Astrocyte of the spinal cord (primary cell): ENCODE data around the gene SCT.

Source experiments
- DNase-seq: peaks from one replicate; pipeline ENCODE4 v3.0.0; 2011; ENCODE audit warnings: low read depth, low spot score
- H3K4me3 ChIP-seq: 2 replicates; pipeline ENCODE4 v1.5.1; 2011; ENCODE audit warnings: low read depth, mild to moderate bottlenecking, low read length, moderate library complexity
- in situ Hi-C: cut with HindIII; loops from 2 replicates; pipeline ENCODE4 v1.10.0; 2017; ENCODE audit warnings: low sequenced_read_pairs
- TF ChIP-seq, protein P1 (sequence below): IDR thresholded peaks from 2 replicates; pipeline ENCODE4 v1.5.1; 2012; ENCODE audit warnings: low read depth, mild to moderate bottlenecking, low read length, inconsistent platforms

SCT gene

DNA sequence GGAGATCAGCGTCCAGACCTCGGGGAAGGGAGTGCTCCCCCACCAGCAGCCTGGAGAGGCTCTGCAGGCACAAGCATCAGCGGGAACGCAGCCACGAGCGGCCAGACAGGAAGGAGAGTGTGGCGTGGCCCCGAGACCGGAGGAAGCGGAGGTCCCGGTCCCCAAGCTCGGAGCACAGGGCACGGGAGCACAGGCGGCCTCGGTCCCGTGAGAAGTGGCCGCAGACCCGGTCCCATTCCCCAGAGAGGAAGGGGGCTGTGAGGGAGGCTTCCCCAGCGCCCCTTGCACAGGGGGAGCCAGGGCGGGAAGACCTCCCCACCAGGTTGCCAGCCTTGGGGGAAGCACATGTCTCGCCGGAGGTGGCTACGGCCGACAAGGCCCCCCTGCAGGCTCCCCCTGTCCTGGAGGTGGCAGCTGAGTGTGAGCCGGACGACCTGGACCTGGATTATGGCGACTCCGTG is 18.2 kb downstream of the SCT start:
- TF ChIP-seq, protein P1, sequence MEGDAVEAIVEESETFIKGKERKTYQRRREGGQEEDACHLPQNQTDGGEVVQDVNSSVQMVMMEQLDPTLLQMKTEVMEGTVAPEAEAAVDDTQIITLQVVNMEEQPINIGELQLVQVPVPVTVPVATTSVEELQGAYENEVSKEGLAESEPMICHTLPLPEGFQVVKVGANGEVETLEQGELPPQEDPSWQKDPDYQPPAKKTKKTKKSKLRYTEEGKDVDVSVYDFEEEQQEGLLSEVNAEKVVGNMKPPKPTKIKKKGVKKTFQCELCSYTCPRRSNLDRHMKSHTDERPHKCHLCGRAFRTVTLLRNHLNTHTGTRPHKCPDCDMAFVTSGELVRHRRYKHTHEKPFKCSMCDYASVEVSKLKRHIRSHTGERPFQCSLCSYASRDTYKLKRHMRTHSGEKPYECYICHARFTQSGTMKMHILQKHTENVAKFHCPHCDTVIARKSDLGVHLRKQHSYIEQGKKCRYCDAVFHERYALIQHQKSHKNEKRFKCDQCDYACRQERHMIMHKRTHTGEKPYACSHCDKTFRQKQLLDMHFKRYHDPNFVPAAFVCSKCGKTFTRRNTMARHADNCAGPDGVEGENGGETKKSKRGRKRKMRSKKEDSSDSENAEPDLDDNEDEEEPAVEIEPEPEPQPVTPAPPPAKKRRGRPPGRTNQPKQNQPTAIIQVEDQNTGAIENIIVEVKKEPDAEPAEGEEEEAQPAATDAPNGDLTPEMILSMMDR: no peak
- in situ Hi-C loops: no loop called here
- no peak overlapping the region for H3K4me3 ChIP-seq
- DNase-seq: no peak

DNA sequence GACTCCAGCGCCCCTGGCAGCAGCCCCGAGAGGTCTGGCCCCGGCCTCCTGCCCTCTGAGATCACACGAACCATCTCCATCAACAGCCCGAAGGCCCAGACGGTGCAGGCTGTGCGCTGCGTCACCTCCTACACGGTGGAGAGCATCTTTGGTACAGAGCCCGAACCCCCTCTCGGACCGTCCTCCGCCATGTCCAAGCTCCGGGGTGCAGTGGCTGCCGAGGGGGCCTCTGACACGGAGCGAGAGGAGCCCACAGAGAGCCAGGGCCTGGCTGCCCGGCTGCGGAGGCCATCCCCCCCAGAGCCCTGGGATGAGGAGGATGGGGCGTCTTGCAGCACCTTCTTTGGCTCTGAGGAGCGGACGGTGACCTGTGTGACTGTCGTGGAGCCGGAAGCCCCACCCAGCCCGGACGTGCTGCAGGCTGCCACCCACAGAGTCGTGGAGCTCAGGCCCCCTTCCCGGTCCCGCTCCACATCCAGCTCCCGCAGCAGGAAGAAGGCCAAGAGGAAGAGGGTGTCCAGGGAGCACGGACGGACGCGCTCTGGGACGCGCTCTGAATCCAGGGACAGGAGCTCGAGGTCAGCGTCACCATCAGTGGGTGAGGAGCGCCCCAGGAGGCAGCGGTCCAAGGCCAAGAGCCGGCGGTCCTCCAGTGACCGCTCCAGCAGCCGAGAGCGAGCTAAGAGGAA is 18.9 kb downstream of the SCT start:
- TF ChIP-seq, protein P1: no peak
- no peak overlapping the region for H3K4me3 ChIP-seq
- in situ Hi-C loops: no loop called here
- DNase-seq: no peak

DNA sequence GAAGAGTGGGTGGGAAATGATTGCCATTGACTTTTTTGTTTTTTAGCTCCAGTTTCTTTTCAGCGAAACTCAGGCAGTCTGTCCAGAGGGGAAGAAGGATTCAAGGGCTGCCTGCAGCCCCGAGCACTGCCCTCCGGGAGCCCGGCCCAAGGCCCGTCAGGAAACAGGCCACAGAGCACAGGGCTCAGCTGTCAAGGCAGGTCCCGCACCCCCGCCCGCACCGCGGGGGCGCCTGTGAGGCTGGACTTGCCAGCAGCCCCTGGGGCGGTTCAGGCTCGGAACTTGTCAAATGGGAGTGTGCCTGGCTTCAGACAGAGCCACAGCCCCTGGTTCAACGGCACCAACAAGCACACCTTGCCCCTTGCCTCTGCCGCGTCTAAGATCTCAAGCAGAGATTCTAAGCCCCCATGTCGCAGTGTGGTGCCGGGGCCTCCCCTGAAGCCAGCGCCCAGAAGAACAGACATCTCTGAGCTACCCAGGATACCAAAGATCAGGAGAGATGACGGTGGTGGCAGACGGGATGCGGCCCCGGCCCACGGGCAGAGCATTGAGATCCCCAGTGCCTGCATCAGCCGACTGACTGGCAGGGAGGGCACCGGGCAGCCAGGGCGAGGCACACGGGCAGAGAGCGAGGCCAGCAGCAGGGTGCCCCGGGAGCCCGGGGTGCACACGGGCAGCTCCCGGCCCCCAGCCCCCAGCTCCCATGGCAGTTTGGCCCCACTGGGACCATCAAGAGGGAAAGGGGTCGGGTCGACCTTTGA is 19.8 kb downstream of the SCT start:
- no peak for DNase-seq
- TF ChIP-seq, protein P1: no peak
- no peak overlapping the region for H3K4me3 ChIP-seq
- in situ Hi-C loops: no loop called here

DNA sequence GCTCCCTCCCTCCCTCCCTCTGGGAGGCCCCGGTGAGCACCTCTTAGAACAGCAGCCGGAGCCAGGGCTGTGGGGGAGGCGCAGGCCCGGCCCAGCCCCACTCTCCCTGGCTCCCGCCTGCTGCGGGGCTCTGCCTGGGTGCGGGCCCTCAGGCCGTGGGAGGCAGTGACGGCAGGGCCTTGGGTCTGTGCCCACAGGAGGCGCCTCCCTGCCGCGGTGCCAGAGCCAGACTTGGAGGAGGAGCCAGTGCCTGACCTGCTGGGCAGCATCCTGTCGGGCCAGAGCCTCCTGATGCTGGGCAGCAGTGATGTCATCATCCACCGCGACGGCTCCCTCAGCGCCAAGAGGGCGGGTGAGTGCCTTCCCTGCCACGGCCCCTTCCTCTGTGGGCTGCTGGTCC is 20.7 kb downstream of the SCT start:
- in situ Hi-C loops: no loop called here
- H3K4me3 ChIP-seq: no peak overlapping the region
- TF ChIP-seq, protein P1: no peak
- DNase-seq: peak; percentile 45

DNA sequence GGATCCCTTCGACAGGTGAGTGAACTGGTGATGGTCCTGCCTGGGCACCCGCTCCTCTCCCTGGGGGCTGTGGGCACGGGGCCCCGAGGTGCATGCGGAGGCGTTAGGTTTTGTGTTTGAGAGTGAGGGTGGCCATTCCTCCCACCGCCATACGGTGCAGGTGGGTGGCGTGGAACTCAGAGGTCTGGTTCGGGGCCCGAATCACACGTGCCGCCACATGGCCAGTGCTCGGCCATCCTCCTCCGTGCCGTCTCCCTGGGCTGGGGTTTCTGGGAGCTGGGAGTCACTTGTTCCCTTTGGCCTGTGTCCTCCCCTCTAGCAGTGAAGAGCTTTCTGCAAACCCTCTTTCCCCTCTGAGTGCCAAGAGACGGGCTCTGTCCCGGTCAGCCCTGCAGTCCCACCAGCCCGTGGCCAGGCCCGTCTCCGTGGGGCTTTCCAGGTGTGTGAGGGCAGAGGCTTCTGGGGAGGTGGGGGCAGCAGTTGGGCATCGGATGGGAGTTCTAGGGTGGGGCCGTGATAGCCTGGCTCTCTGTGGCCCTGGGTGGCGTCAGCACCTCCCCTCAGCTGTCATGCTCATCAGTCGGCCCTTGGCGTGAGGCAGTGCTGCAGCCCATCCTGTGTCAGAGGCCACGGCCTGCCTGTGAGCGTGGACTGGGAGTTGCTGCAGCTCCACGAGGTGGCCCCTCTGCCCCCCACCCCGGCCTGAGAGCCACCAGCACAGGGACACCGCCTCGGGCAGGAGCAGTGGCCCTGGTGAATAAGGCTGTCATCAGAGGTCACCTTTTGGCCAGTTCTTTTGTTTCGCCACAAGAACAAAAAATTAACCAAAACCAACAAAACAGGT is 21.5 kb downstream of the SCT start:
- TF ChIP-seq, protein P1: no peak
- DNase-seq: no peak
- H3K4me3 ChIP-seq: no peak overlapping the region
- in situ Hi-C loops: no loop called here

DNA sequence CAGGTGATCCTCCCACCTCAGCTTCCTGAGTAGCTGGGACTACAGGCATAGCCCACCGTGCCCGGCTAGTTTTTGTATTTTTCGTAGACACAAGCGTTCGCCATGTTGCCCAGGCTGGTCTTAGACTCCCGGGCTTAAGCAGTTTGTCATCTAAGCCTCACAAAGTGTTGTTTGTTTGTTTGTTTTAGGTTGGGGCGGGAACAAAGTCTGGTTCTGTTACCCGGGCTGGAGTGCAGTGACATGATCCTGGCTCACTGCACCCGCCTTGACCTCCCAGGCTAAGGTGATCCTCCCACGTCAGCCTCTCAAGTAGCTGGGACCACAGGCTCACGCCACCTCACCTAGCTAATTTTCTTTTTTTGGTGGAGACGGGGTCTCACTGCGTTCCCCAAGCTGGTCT is 23.8 kb downstream of the SCT start:
- TF ChIP-seq, protein P1: no peak
- in situ Hi-C loops: no loop called here
- DNase-seq: no peak
- H3K4me3 ChIP-seq: no peak overlapping the region
